GM12892 (cell line): ENCODE measurements around the gene LCOR.

Experiments
- POLR2A ChIP-seq: IDR thresholded peaks from 2 replicates; pipeline ENCODE4 v1.6.1; 2011; ENCODE audit warnings: low read depth, low read length, control low read depth
- POLR2AphosphoS5 ChIP-seq: IDR thresholded peaks from 2 replicates; pipeline ENCODE4 v1.6.1; 2011; ENCODE audit warnings: low read depth, low read length, control low read depth

DNA sequence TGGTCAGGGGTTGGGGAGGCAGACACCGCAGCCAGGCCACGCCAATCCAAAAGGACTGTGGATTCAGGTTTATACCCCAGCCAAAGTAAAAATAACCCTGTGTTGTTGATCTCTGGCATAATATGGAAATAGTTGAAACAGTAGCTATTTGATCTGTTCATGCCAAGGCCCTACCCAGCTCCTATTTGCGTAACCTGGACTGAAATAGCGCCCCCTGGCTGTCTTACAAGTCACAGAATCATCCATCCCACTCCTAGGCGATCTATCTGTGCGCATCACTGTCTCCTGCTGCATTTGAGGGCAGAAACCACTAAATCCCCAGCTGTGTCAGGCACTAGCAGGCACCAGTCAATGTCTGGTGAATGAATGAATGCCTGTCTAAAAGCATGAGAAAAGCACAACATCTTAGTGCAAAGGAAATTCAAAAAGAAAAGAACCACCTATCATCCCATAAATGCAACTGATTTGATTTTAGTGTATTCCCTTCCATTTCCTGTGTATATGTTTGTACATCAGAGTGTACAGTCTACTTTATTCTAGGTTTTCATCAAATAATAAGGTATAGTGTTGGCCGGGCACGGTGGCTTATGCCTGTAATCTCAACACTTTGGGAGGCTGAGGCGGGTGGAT lies 193.6 kb downstream of the LCOR start:
- TF ChIP-seq POLR2A (no peak), POLR2AphosphoS5 (no peak)
